Measurements from ENCODE around the gene MYBPC1. TPM values are rescaled to one million over a fixed set of nuclear protein-coding genes. Genes with fewer than 3 reads are reported as not detected.

The MYBPC1 gene
- total RNA-seq, 2 donors from 2014 or later, result 0.89 to 4.2 TPM

- Histone ChIP-seq H3K27me3 (no peaks in the 10 kb centered on the region), H3K4me1 (no peaks in the 10 kb centered on the region), H3K4me3 (no peak overlapping the region), H3K9ac (ENCODE audit: low read depth in 2 of 2, low read length in 2 of 2) (no peak overlapping the region), H3K9me3 (no peaks in the 10 kb centered on the region), H3K27ac (peak overlapping the region; percentile 62), H3K36me3 (no peaks in the 10 kb centered on the region)
- no peak for DNase-seq
- intact Hi-C loops (cut with DNase I), result no loop called here
- TF ChIP-seq CTCF (IDR thresholded peaks at IDR 0.05), result no peak
These were observed 120.2 kb downstream of the MYBPC1 start for GRCh38 chr12:101714877-101715444.

GRCh38 chr12:101719566-101719965, 124.8 kb downstream of the MYBPC1 start:
- no peak for DNase-seq
- Histone ChIP-seq H3K27me3 (no peaks in the 10 kb centered on the region), H3K4me3 (no peak overlapping the region), H3K27ac (no peak overlapping the region), H3K9ac (ENCODE audit: low read depth in 2 of 2, low read length in 2 of 2) (no peak overlapping the region), H3K4me1 (no peaks in the 10 kb centered on the region), H3K36me3 (no peaks in the 10 kb centered on the region), H3K9me3 (no peaks in the 10 kb centered on the region)
- no peak for TF ChIP-seq CTCF (IDR thresholded peaks at IDR 0.05)
- intact Hi-C loops (cut with DNase I), result no loop called here

GRCh38 chr12:101720118-101720517, 125.3 kb downstream of the MYBPC1 start:
- H3K4me3 ChIP-seq, result no peak overlapping the region
- no peak overlapping the region for H3K27ac ChIP-seq
- H3K9me3 ChIP-seq, result no peaks in the 10 kb centered on the region
- no peaks in the 10 kb centered on the region for H3K27me3 ChIP-seq
- no peaks in the 10 kb centered on the region for H3K36me3 ChIP-seq
- H3K9ac ChIP-seq (ENCODE audit: low read depth in 2 of 2, low read length in 2 of 2), result no peak overlapping the region
- intact Hi-C loops (cut with DNase I), result no loop called here
- no peak for TF ChIP-seq CTCF (IDR thresholded peaks at IDR 0.05)
- no peaks in the 10 kb centered on the region for H3K4me1 ChIP-seq
- DNase-seq, result no peak

GRCh38 chr12:101722392-101722791, 127.6 kb downstream of the MYBPC1 start:
- H3K4me1 ChIP-seq, result no peaks in the 10 kb centered on the region
- H3K27me3 ChIP-seq, result no peaks in the 10 kb centered on the region
- H3K27ac ChIP-seq, result no peak overlapping the region
- no peak for DNase-seq
- TF ChIP-seq CTCF (IDR thresholded peaks at IDR 0.05), result no peak
- H3K36me3 ChIP-seq, result no peaks in the 10 kb centered on the region
- intact Hi-C loops (cut with DNase I), result no loop called here
- no peaks in the 10 kb centered on the region for H3K9me3 ChIP-seq
- H3K9ac ChIP-seq (ENCODE audit: low read depth in 2 of 2, low read length in 2 of 2), result no peak overlapping the region
- H3K4me3 ChIP-seq, result no peak overlapping the region

GRCh38 chr12:101727098-101727497, 132.3 kb downstream of the MYBPC1 start:
- DNase-seq, result no peak
- Histone ChIP-seq H3K36me3 (no peaks in the 10 kb centered on the region), H3K27ac (no peak overlapping the region), H3K9ac (ENCODE audit: low read depth in 2 of 2, low read length in 2 of 2) (no peak overlapping the region), H3K27me3 (no peaks in the 10 kb centered on the region), H3K9me3 (no peaks in the 10 kb centered on the region), H3K4me1 (no peaks in the 10 kb centered on the region), H3K4me3 (no peak overlapping the region)
- no peak for TF ChIP-seq CTCF (IDR thresholded peaks at IDR 0.05)
- intact Hi-C loops (cut with DNase I), result no loop called here

Measured in colonic mucosa (tissue), 4 donors.